Activated CD4-positive, alpha-beta T cell treated with anti-CD3 and anti-CD28 coated beads, Interleukin-2, amount 10 ng/mL, durations not matched to agents 24 days and 14 days (primary cell): ENCODE measurements around the gene RAB6A. TPM values are rescaled to one million over a fixed set of nuclear protein-coding genes. Genes with fewer than 3 reads are reported as not detected.

Experiments used
- DNase-seq: peaks from one replicate; pipeline ENCODE4 v3.0.0; 2022
- H3K27ac Mint-ChIP-seq: one replicate; pipeline ENCODE4 v1.8.0; 2022; ENCODE audit warnings: mild to moderate bottlenecking, mixed read lengths
- H3K27me3 Mint-ChIP-seq: one replicate; pipeline ENCODE4 v1.8.0; 2022; ENCODE audit warnings: mixed read lengths
- H3K36me3 Mint-ChIP-seq: one replicate; pipeline ENCODE4 v1.8.0; 2022; ENCODE audit warnings: low read depth, mild to moderate bottlenecking, mixed read lengths
- H3K4me1 Mint-ChIP-seq: one replicate; pipeline ENCODE4 v1.8.0; 2021; ENCODE audit warnings: mixed read lengths
- H3K4me3 Mint-ChIP-seq: one replicate; pipeline ENCODE4 v1.8.0; 2022; ENCODE audit warnings: mild to moderate bottlenecking, moderate library complexity, mixed read lengths
- H3K9me3 Mint-ChIP-seq: one replicate; pipeline ENCODE4 v1.8.0; 2021; ENCODE audit warnings: mixed read lengths
- intact Hi-C: fragments of 100-400 bp; cut with micrococcal nuclease; formaldehyde crosslinking; loops from one replicate; pipeline ENCODE4 v1.15.1; 2023
- total RNA-seq: library from RNA; stranded (reverse); gene quantifications from 2 replicates; pipeline ENCODE4 v1.2.3, GENCODE V29; 2022

RAB6A gene
- total RNA-seq, 1 donor from 2014 or later: 79.5 TPM

- no peak for DNase-seq
- Mint-ChIP-seq H3K27ac (no peak overlapping the region), H3K9me3 (no peaks in the 10 kb centered on the region), H3K4me1 (peaks cover 7% of the 10 kb centered on the region), H3K27me3 (no peaks in the 10 kb centered on the region), H3K36me3 (no peaks in the 10 kb centered on the region), H3K4me3 (no peak overlapping the region)
- intact Hi-C loops: no loop called here
Observed at GRCh38 chr11:73663604-73664495, 97.0 kb downstream of the RAB6A start.

GRCh38 chr11:73662445-73663157, 98.3 kb downstream of the RAB6A start:
- Mint-ChIP-seq H3K27me3 (no peaks in the 10 kb centered on the region), H3K4me3 (no peak overlapping the region), H3K4me1 (peaks cover 7% of the 10 kb centered on the region), H3K36me3 (no peaks in the 10 kb centered on the region), H3K9me3 (no peaks in the 10 kb centered on the region), H3K27ac (no peak overlapping the region)
- intact Hi-C loops: no loop called here
- no peak for DNase-seq

- H3K4me3 Mint-ChIP-seq: peak overlapping the region; percentile 50
Observed at GRCh38 chr11:73661035-73661628, 99.7 kb downstream of the RAB6A start.

GRCh38 chr11:73660497-73661034, 100.3 kb downstream of the RAB6A start:
- Mint-ChIP-seq H3K36me3 (no peaks in the 10 kb centered on the region), H3K4me3 (peak overlapping the region; percentile 50)

More at GRCh38 chr11:73661035-73661628, 99.7 kb downstream of the RAB6A start:
- Mint-ChIP-seq H3K4me1 (peaks cover 7% of the 10 kb centered on the region), H3K27me3 (no peaks in the 10 kb centered on the region), H3K36me3 (no peaks in the 10 kb centered on the region), H3K9me3 (no peaks in the 10 kb centered on the region), H3K27ac (no peak overlapping the region)
- peak; percentile 95 for DNase-seq
- intact Hi-C loops: loop anchor here (1.0 kb wide), 1 partner anchor 35 kb away; no protein-coding TSS in a partner anchor

GRCh38 chr11:73659961-73660360, 100.9 kb downstream of the RAB6A start:
- intact Hi-C loops: loop anchor here (1.0 kb wide), 1 partner anchor 309 kb away; no protein-coding TSS in a partner anchor
- H3K9me3 Mint-ChIP-seq: no peaks in the 10 kb centered on the region
- H3K4me1 Mint-ChIP-seq: peaks cover 7% of the 10 kb centered on the region
- H3K27me3 Mint-ChIP-seq: no peaks in the 10 kb centered on the region
- H3K4me3 Mint-ChIP-seq: no peak overlapping the region
- H3K36me3 Mint-ChIP-seq: no peaks in the 10 kb centered on the region
- no peak overlapping the region for H3K27ac Mint-ChIP-seq
- DNase-seq: no peak

More at GRCh38 chr11:73660497-73661034, 100.3 kb downstream of the RAB6A start:
- Mint-ChIP-seq H3K27me3 (no peaks in the 10 kb centered on the region), H3K27ac (no peak overlapping the region), H3K4me1 (peaks cover 7% of the 10 kb centered on the region), H3K9me3 (no peaks in the 10 kb centered on the region)
- no peak for DNase-seq
- intact Hi-C loops: loop anchor here (1.0 kb wide), 2 partner anchors 34 to 309 kb away; no protein-coding TSS in a partner anchor

- no peak overlapping the region for H3K4me3 Mint-ChIP-seq
- peaks cover 3% of the 10 kb centered on the region for H3K4me1 Mint-ChIP-seq
- no peaks in the 10 kb centered on the region for H3K27me3 Mint-ChIP-seq
- no peak overlapping the region for H3K27ac Mint-ChIP-seq
- DNase-seq: no peak
- no peaks in the 10 kb centered on the region for H3K9me3 Mint-ChIP-seq
- no peaks in the 10 kb centered on the region for H3K36me3 Mint-ChIP-seq
- intact Hi-C loops: no loop called here
Observed at GRCh38 chr11:73656985-73657384, 103.9 kb downstream of the RAB6A start.

- no peak overlapping the region for H3K27ac Mint-ChIP-seq
- H3K4me1 Mint-ChIP-seq: no peaks in the 10 kb centered on the region
- no peak overlapping the region for H3K4me3 Mint-ChIP-seq
- DNase-seq: no peak
- H3K9me3 Mint-ChIP-seq: no peaks in the 10 kb centered on the region
- intact Hi-C loops: no loop called here
- H3K27me3 Mint-ChIP-seq: no peaks in the 10 kb centered on the region
- H3K36me3 Mint-ChIP-seq: no peaks in the 10 kb centered on the region
Observed at GRCh38 chr11:73655686-73656085, 105.2 kb downstream of the RAB6A start.

- H3K4me3 Mint-ChIP-seq: no peak overlapping the region
- no peaks in the 10 kb centered on the region for H3K36me3 Mint-ChIP-seq
- H3K27me3 Mint-ChIP-seq: no peaks in the 10 kb centered on the region
- no peak overlapping the region for H3K27ac Mint-ChIP-seq
- H3K9me3 Mint-ChIP-seq: no peaks in the 10 kb centered on the region
- H3K4me1 Mint-ChIP-seq: no peaks in the 10 kb centered on the region
- no peak for DNase-seq
- intact Hi-C loops: no loop called here
Observed at GRCh38 chr11:73654482-73655021, 106.3 kb downstream of the RAB6A start.

GRCh38 chr11:73653996-73654395, 106.9 kb downstream of the RAB6A start:
- intact Hi-C loops: no loop called here
- Mint-ChIP-seq H3K27me3 (no peaks in the 10 kb centered on the region), H3K4me1 (no peaks in the 10 kb centered on the region), H3K4me3 (no peak overlapping the region), H3K9me3 (no peaks in the 10 kb centered on the region), H3K27ac (no peak overlapping the region), H3K36me3 (no peaks in the 10 kb centered on the region)
- DNase-seq: no peak

- intact Hi-C loops: no loop called here
- Mint-ChIP-seq H3K36me3 (no peaks in the 10 kb centered on the region), H3K27me3 (no peaks in the 10 kb centered on the region), H3K4me1 (peaks cover 2% of the 10 kb centered on the region), H3K27ac (no peak overlapping the region), H3K4me3 (no peak overlapping the region), H3K9me3 (no peaks in the 10 kb centered on the region)
- no peak for DNase-seq
Observed at GRCh38 chr11:73652856-73653559, 107.9 kb downstream of the RAB6A start.

GRCh38 chr11:73652046-73652730, 108.7 kb downstream of the RAB6A start:
- Mint-ChIP-seq H3K9me3 (no peaks in the 10 kb centered on the region), H3K4me3 (no peak overlapping the region), H3K36me3 (no peaks in the 10 kb centered on the region), H3K27me3 (no peaks in the 10 kb centered on the region), H3K4me1 (peaks cover 7% of the 10 kb centered on the region), H3K27ac (no peak overlapping the region)
- intact Hi-C loops: no loop called here
- DNase-seq: no peak

- Mint-ChIP-seq H3K27me3 (no peaks in the 10 kb centered on the region), H3K4me3 (no peak overlapping the region), H3K4me1 (peaks cover 11% of the 10 kb centered on the region), H3K9me3 (no peaks in the 10 kb centered on the region), H3K27ac (no peak overlapping the region), H3K36me3 (no peaks in the 10 kb centered on the region)
- intact Hi-C loops: no loop called here
- no peak for DNase-seq
Observed at GRCh38 chr11:73651661-73652045, 109.2 kb downstream of the RAB6A start.
